Liver (tissue), 9 donors: Measurements from ENCODE around the gene CPS1. TPM values are rescaled to one million over a fixed set of nuclear protein-coding genes. Genes with fewer than 3 reads are reported as not detected.

Experiments
- DNase-seq: peaks from one replicate; pipeline ENCODE4 v3.0.0-alpha.2; 2017; ENCODE audit warnings: low spot score
- H3K27ac ChIP-seq, 2 donors: one replicate each; pipeline ENCODE4 v1.7.0; 2013; ENCODE audit warnings: inconsistent platforms in 2 of 2, low read length in 2 of 2, control low read depth in 1 of 2, low read depth in 1 of 2, mild to moderate bottlenecking in 1 of 2
- H3K27me3 ChIP-seq, 4 donors: one replicate each; pipeline versions ENCODE4 v1.6.1 to v1.7.0; 2013; ENCODE audit warnings: low read length in 3 of 4, inconsistent platforms in 1 of 4, mild to moderate bottlenecking in 1 of 4, moderate library complexity in 1 of 4; ENCODE audit not compliant: control insufficient read depth in 4 of 4, insufficient read depth in 4 of 4
- H3K36me3 ChIP-seq, 4 donors: one replicate each; pipeline versions ENCODE4 v1.6.1 to v1.7.0; 2013; ENCODE audit warnings: low read length in 3 of 4, mild to moderate bottlenecking in 3 of 4, low read depth in 1 of 4, moderate library complexity in 1 of 4; ENCODE audit not compliant: control insufficient read depth in 4 of 4, insufficient read depth in 3 of 4
- H3K4me1 ChIP-seq, 4 donors: one replicate each; pipeline versions ENCODE4 v1.6.1 to v1.7.0; 2013; ENCODE audit warnings: low read length in 3 of 4, mild to moderate bottlenecking in 3 of 4, moderate library complexity in 1 of 4; ENCODE audit not compliant: control insufficient read depth in 4 of 4, insufficient read depth in 4 of 4
- H3K4me3 ChIP-seq, 3 donors: one replicate each; pipeline versions ENCODE4 v1.6.1 to v1.7.0; 2013; ENCODE audit warnings: low read length in 3 of 3, control low read depth in 1 of 3, low read depth in 1 of 3, mild to moderate bottlenecking in 1 of 3
- H3K9ac ChIP-seq, 2 donors: one replicate each; pipeline ENCODE4 v1.7.0; 2013; ENCODE audit warnings: low read length in 2 of 2, mild to moderate bottlenecking in 2 of 2, moderate library complexity in 2 of 2, control low read depth in 1 of 2, low read depth in 1 of 2
- H3K9me3 ChIP-seq, 4 donors: one replicate each; pipeline versions ENCODE4 v1.6.1 to v1.7.0; 2013; ENCODE audit warnings: low read length in 3 of 4; ENCODE audit not compliant: control insufficient read depth in 4 of 4
- CTCF ChIP-seq: fragments of 150-350 bp; IDR thresholded peaks from 2 replicates; pipeline ENCODE4 v1.5.1; 2017; ENCODE audit warnings: improper control_type of control experiment, low read depth, low read length; ENCODE audit not compliant: missing input control
- EGR1 ChIP-seq, 2 donors: IDR thresholded peaks; 2 replicates each; pipeline ENCODE4 v1.6.1; 2016 to 2018; ENCODE audit warnings: antibody characterized with exemption in 2 of 2, low read depth in 2 of 2
- FOXA1 ChIP-seq: IDR thresholded peaks from 2 replicates; pipeline ENCODE4 v1.6.1; 2016; ENCODE audit warnings: antibody characterized with exemption
- FOXA2 ChIP-seq: IDR thresholded peaks from 2 replicates; pipeline ENCODE4 v1.6.1; 2016; ENCODE audit warnings: antibody characterized with exemption
- GABPA ChIP-seq, 2 donors: IDR thresholded peaks in 1 of 2; conservative IDR thresholded peaks in 1 of 2; 2 replicates each; pipeline ENCODE4 v1.6.1; 2016; ENCODE audit warnings: antibody characterized with exemption in 2 of 2, mild to moderate bottlenecking in 1 of 2, moderate library complexity in 1 of 2
- HNF4G ChIP-seq: IDR thresholded peaks from 2 replicates; pipeline ENCODE4 v1.6.1; 2016; ENCODE audit warnings: antibody characterized with exemption
- JUND ChIP-seq, 2 donors: IDR thresholded peaks; 2 replicates each; pipeline ENCODE4 v1.6.1; 2016; ENCODE audit warnings: antibody characterized with exemption in 2 of 2
- MAX ChIP-seq: IDR thresholded peaks from 2 replicates; pipeline ENCODE4 v1.6.1; 2016; ENCODE audit warnings: antibody characterized with exemption
- NR2F2 ChIP-seq: IDR thresholded peaks from 2 replicates; pipeline ENCODE4 v1.6.1; 2016; ENCODE audit warnings: antibody characterized with exemption
- RAD21 ChIP-seq, 2 donors: IDR thresholded peaks; 2 replicates each; pipeline ENCODE4 v1.6.1; 2016; ENCODE audit warnings: antibody characterized with exemption in 2 of 2, mild to moderate bottlenecking in 2 of 2
- REST ChIP-seq: IDR thresholded peaks from 2 replicates; pipeline ENCODE4 v1.6.1; 2016; ENCODE audit warnings: antibody characterized with exemption, mild to moderate bottlenecking
- RXRA ChIP-seq, 2 donors: IDR thresholded peaks; 2 replicates each; pipeline ENCODE4 v1.6.1; 2017 to 2018; ENCODE audit warnings: antibody characterized with exemption in 2 of 2, mild to moderate bottlenecking in 1 of 2
- SP1 ChIP-seq: IDR thresholded peaks from 2 replicates; pipeline ENCODE4 v1.6.1; 2018; ENCODE audit warnings: antibody characterized with exemption, mild to moderate bottlenecking
- TAF1 ChIP-seq: conservative IDR thresholded peaks from 2 replicates; pipeline ENCODE4 v1.6.1; 2016; ENCODE audit warnings: antibody characterized with exemption, mild to moderate bottlenecking
- YY1 ChIP-seq: IDR thresholded peaks from 2 replicates; pipeline ENCODE4 v1.6.1; 2016; ENCODE audit warnings: antibody characterized with exemption, mild to moderate bottlenecking
- WGBS: extraction: QIAGEN DNeasy Blood & Tissue Kit; methylation state at CpG from one replicate; pipeline ENCODE4 v1.1.7; 2013; 5-methylcytosine and 5-hydroxymethylcytosine counted together
- polyA plus RNA-seq, 2 donors: library from polyadenylated mRNA; stranded (reverse) in 1 of 2; unstranded in 1 of 2; fragments of 200-250 nt in 1 of 2; fragments of >200 nt in 1 of 2; fragmentation: Nextera tagmentation in 1 of 2; extraction: Ambion mirVana in 1 of 2; gene quantifications; one replicate each; pipeline versions ENCODE4 v1.2.1 to v1.2.3, GENCODE V29; 2013 to 2015
- total RNA-seq, 2 donors: library from RNA; depleted of rRNA; stranded (reverse); fragments of >200 nt; gene quantifications; one replicate each; pipeline ENCODE4 v1.2.3, GENCODE V29; 2014
- donor health status: healthy.
- donor health status: healthy.
- donor health status: healthy.
- donor health status: healthy.
- donor health status: healthy.

CPS1 gene
- total and polyA plus RNA-seq, 4 donors = 469 to 930 (median 575) TPM

GRCh38 chr2:210540471-210540870, 15.9 kb upstream of the CPS1 start:
- Histone ChIP-seq H3K27ac (peak overlapping the region; percentile 77 to 81), H3K27me3 (no peaks in the 10 kb centered on the region)

GRCh38 chr2:210540900-210541289, 15.5 kb upstream of the CPS1 start:
- Histone ChIP-seq H3K9me3 (no peaks in the 10 kb centered on the region), H3K4me1 (peaks cover 9 to 48% (median 35%) of the 10 kb centered on the region in 4 donors), H3K36me3 (no peaks in the 10 kb centered on the region), H3K27ac (peak overlapping the region; percentile 44 to 81), H3K9ac (peak overlapping the region; percentile 17 to 52), H3K27me3 (no peaks in the 10 kb centered on the region), H3K4me3 (peak overlapping the region in 2 of 3 donors; percentile 11 to 17)
- 36% methylated on average over 2 of the region's 2 CpGs for WGBS
- TF ChIP-seq RXRA (IDR thresholded peaks at IDR 0.05) (no peak), FOXA1 (no peak), CTCF (no peak), GABPA (IDR thresholded peaks at IDR 0.05 in 1 of 2, conservative IDR thresholded peaks at IDR 0.05 in 1 of 2) (no peak), NR2F2 (no peak), JUND (IDR thresholded peaks at IDR 0.05) (no peak), HNF4G (no peak), MAX (no peak), FOXA2 (no peak), RAD21 (IDR thresholded peaks at IDR 0.05) (no peak)
- DNase-seq = no peak

More at GRCh38 chr2:210540471-210540870, 15.9 kb upstream of the CPS1 start:
- 47% methylated on average over 4 of the region's 4 CpGs for WGBS
- H3K36me3 ChIP-seq = no peaks in the 10 kb centered on the region
- H3K4me3 ChIP-seq = peak overlapping the region; percentile 11 to 40 (median 35)
- no peak for DNase-seq
- H3K4me1 ChIP-seq = peaks cover 9 to 48% (median 35%) of the 10 kb centered on the region in 4 donors
- no peaks in the 10 kb centered on the region for H3K9me3 ChIP-seq
- peak overlapping the region; percentile 5 to 17 for H3K9ac ChIP-seq
- TF ChIP-seq RXRA (IDR thresholded peaks at IDR 0.05) (no peak), FOXA1 (no peak), GABPA (IDR thresholded peaks at IDR 0.05 in 1 of 2, conservative IDR thresholded peaks at IDR 0.05 in 1 of 2) (no peak), NR2F2 (no peak), JUND (IDR thresholded peaks at IDR 0.05) (no peak), YY1 (no peak), EGR1 (IDR thresholded peaks at IDR 0.05; ENCODE audit: low read depth in 2 of 2) (no peak), HNF4G (no peak), CTCF (no peak), SP1 (no peak), TAF1 (no peak), MAX (no peak), REST (no peak), RAD21 (IDR thresholded peaks at IDR 0.05) (no peak)
